ENCODE data around the gene STKLD1.

STKLD1 gene

DNA sequence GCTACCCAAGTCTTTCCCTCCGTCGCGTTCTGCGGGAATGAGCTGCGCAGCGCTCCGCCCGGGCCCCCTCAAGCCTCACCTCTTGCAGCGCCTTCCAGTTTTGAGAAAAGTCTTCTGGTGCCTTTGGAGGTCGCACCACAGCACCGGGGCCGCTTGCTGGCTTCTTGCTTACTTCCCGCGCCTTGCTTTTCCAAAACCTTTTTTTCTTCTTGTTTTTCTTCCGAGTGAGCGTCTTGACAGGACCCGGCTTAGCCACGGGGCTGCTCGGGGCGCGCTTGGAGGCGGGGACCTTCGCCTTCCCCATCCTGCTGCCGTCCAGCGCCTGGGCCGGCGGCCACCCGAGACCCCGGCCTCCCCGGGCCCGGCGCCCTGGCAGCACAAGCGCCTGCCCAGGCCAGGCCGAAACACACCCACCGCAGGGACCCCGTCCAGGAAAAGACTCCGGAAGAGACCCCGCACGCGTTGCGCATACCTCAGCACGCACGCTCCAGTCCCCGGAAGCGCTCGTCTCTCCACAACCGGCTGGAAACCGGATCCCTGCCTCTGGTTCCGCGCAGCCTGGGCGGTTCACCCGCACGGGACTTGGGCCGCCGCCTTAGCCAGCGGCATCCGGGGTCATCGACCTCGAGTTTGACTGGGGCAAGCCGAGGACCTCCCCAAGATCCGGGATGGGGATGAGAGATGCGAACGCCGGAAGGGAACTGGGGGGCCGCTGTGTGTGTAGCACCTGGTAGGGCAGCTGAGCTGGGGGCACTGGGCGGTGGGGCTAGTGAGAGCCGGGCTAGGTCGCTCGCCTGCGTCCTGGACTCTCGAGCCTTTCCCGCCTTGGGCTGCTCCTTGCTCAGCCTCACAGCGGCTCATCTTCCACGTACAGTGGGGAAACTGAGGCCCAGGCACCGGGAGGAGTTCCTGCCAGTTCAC, 41.6 kb downstream of the STKLD1 start, which contains the start of gene REXO4:
Gene REXO4, minus strand, starts transcription at position 470 of the 921 bp plus-strand sequence. Its CDS starts 166 bp downstream, at position 304.
- DNase-seq (ENCODE audit: low spot score) = peak; percentile 89

GRCh38 chr9:133419005-133419404, 42.8 kb downstream of the STKLD1 start:
- no peak for DNase-seq (ENCODE audit: low spot score)

GRCh38 chr9:133420392-133420827, 44.2 kb downstream of the STKLD1 start:
- DNase-seq (ENCODE audit: low spot score) = no peak

GRCh38 chr9:133421615-133422542, 45.7 kb downstream of the STKLD1 start, which contains the start of gene ADAMTS13:
Gene ADAMTS13 (plus strand): TSS chr9:133422367. CDS start chr9:133422444, 77 bp downstream.
- no peak for DNase-seq (ENCODE audit: low spot score)

GRCh38 chr9:133423216-133423615, 47.0 kb downstream of the STKLD1 start:
- peak; percentile 75 for DNase-seq (ENCODE audit: low spot score)

DNA sequence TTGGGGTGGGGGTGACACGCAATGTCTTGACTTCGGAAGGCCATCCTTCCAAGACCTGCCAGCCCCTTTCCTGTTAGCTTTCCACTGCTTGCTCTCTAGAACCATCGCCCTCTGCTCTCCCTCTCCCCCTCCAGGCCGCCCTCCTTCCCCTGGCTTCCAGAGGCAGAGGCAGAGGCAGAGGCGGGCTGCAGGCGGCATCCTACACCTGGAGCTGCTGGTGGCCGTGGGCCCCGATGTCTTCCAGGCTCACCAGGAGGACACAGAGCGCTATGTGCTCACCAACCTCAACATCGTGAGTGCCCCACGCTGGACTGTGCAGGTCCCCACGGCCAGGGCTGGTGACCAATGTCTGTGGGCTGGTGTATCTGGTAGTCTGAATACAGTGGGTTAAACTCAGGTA, 48.0 kb downstream of the STKLD1 start:
- no peak for DNase-seq (ENCODE audit: low spot score)

- no peak for DNase-seq (ENCODE audit: low spot score)
Observed at GRCh38 chr9:133425049-133425632, 49.0 kb downstream of the STKLD1 start.

GRCh38 chr9:133426011-133426410, 49.8 kb downstream of the STKLD1 start:
- DNase-seq (ENCODE audit: low spot score) = no peak

- no peak for DNase-seq (ENCODE audit: low spot score)
Observed at GRCh38 chr9:133427658-133428348, 51.6 kb downstream of the STKLD1 start.

DNA sequence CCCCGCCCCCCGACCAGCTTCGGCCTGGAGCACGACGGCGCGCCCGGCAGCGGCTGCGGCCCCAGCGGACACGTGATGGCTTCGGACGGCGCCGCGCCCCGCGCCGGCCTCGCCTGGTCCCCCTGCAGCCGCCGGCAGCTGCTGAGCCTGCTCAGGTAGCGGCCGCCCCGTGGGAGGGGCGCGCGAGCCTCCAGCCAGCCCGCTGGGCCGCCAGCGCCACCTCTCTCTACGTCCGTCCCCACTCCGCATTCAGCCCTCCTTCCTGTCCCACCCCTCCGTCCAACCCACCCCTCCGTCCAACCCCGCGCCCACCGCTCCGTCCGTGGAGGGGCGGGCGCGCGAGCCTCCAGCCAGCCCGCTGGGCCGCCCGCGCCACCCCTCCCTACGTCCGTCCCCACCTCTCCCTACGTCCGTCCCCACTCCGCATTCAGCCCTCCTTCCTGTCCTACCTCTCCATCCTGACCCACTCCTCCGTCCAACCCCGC, 52.5 kb downstream of the STKLD1 start:
- DNase-seq (ENCODE audit: low spot score) = peak; percentile 51

DNA sequence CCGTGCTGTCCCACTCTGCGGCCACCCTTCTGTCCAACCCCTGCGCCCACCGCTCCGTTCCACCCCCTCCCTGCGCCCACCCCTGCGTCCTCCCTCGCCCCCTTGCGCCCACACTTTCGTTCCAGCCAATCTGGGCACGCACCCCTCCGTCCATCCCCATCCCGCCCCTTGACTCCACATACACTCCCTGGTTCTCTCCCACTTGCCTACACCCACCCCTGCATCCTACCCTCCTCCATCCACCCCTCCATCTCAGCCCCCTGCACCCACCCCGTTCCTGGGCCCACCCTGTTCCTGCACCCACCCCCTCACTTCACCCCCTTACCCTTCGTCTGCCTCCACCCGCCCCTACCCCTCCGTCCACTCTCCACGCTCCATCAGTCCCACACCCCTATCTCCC, 53.0 kb downstream of the STKLD1 start:
- DNase-seq (ENCODE audit: low spot score) = no peak

DNA sequence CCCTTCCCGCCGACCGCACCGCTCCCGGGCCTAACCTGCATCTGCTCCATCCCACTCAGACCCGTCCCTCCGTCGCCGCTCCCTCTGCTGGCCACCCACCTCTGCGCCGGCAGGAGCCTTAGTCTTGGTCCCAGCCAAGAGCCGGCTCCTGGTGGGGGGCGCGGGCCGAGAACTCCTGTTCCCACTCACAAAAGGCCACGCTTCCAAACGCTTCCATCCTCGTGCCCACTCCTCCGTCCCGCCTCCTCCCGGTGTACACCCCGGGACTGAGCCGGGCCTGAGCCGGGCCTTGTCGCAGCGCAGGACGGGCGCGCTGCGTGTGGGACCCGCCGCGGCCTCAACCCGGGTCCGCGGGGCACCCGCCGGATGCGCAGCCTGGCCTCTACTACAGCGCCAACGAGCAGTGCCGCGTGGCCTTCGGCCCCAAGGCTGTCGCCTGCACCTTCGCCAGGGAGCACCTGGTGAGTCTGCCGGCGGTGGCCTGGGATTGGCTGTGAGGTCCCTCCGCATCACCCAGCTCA, 53.5 kb downstream of the STKLD1 start:
- DNase-seq (ENCODE audit: low spot score) = peak; percentile 68

GRCh38 chr9:133430244-133430643, 54.1 kb downstream of the STKLD1 start:
- no peak for DNase-seq (ENCODE audit: low spot score)

GRCh38 chr9:133433351-133433843, 57.2 kb downstream of the STKLD1 start:
- no peak for DNase-seq (ENCODE audit: low spot score)

- DNase-seq (ENCODE audit: low spot score) = no peak
Observed at GRCh38 chr9:133436681-133437080, 60.5 kb downstream of the STKLD1 start.

DNA sequence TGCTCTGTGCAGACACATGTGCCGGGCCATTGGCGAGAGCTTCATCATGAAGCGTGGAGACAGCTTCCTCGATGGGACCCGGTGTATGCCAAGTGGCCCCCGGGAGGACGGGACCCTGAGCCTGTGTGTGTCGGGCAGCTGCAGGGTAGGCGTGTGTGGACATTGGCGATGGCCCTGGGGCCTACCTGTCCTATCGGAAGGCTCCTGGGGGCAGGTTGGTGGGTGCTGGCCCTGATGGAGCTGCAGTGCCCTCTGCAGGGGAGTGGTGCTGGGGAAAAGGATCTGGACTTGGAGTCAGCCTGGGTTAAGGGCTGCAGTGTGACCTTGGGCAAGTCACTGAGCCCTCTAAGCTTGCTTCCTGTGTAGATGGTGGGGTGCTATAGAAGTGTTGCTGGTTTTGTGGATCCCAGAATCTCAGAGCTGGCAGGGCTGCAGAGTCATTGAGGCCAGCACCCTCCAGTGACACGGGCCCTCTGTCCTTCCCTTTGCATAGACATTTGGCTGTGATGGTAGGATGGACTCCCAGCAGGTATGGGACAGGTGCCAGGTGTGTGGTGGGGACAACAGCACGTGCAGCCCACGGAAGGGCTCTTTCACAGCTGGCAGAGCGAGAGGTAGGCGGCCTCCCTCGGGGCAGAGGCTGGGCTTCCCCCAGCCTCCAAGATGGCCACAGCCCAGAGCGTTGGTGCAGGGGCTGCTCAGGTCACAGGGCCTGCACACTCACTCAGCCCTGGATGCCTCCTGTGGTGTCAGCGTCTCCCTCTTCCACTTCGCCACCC, 61.8 kb downstream of the STKLD1 start:
- no peak for DNase-seq (ENCODE audit: low spot score)

- DNase-seq (ENCODE audit: low spot score) = no peak
Observed at GRCh38 chr9:133439337-133439736, 63.2 kb downstream of the STKLD1 start.

DNA sequence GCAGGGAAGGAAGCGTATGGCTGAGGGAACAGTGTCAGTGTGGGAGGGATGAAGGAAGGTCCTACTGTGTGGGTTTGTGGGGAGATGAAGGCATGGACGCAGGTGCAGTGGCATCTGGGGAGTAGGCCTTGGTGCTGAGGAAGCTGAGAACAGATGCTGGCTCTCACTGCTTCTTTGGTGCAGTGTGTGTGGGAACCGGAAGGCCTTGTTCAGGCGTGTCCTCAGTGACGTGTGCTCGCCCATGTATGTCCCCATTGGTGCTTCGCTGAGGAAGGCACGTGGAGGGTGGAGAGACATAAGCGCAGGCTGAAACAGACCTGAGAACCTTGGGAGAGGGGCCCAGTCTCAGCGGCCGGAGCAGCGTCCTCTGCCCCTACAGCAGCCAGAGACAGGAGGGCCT, 64.7 kb downstream of the STKLD1 start:
- no peak for DNase-seq (ENCODE audit: low spot score)

DNA sequence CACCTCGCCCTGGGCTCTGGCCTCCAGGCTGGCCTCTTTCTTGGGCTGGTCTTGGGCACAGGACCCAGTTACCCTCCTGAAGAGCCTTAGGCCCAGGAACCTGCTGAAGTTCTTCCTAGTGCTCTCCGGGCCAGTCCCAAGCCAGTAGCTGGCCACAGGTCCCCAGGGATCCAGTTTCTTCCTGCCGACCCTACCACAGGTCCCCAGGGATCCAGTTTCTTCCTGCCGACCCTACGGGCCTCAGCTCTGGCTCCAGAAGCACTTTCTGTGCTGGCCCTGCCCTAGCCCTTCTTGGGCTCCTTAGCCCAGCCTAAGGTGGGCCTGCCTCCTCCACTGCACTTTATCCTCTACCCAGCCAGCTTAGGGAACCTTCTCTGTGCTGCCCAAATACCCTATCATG, 65.4 kb downstream of the STKLD1 start:
- no peak for DNase-seq (ENCODE audit: low spot score)

DNA sequence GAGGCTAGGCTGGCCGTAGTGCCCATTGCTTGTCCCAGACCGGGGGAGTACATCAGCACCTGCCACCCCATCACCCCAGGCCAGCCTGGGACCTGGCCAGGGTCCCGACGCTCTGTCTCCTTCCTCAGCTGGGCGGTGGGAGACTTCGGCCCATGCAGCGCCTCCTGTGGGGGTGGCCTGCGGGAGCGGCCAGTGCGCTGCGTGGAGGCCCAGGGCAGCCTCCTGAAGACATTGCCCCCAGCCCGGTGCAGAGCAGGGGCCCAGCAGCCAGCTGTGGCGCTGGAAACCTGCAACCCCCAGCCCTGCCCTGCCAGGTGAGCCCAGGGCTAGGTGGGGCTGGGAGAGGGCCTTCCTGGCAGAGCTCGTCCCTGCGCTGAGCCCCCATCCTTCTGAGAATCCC, 67.1 kb downstream of the STKLD1 start:
- no peak for DNase-seq (ENCODE audit: low spot score)

All from AG08396 (cell line).